ENCODE data around the gene CCNG1. TPM values are rescaled to one million over a fixed set of nuclear protein-coding genes. Genes with fewer than 3 reads are reported as not detected.

CCNG1 gene
- total RNA-seq, 1 experiment from 2014 or later = 196 TPM

GRCh38 chr5:163456029-163456589 is 18.7 kb downstream of the CCNG1 start:
- POLR2A ChIA-PET = interaction anchor here (1.2 to 11.4 kb wide), 6 partner anchors 7 to 53 kb away, joined by 7 to 392 read pairs (median 294); partner anchors contain the start of genes CCNG1 and MAT2B
- TF ChIP-seq CTCF (IDR thresholded peaks at IDR 0.05; ENCODE audit: unreplicated experiment) = no peak
- Mint-ChIP-seq H3K36me3 (ENCODE audit: insufficient read depth, unreplicated experiment) (peaks cover 79% of the 10 kb centered on the region), H3K27me3 (ENCODE audit: insufficient read depth, unreplicated experiment) (no peaks in the 10 kb centered on the region), H3K4me1 (ENCODE audit: insufficient read depth, unreplicated experiment) (peaks cover 35% of the 10 kb centered on the region), H3K27ac (ENCODE audit: low read depth, unreplicated experiment) (peak overlapping the region; percentile 52), H3K9me3 (ENCODE audit: unreplicated experiment) (no peaks in the 10 kb centered on the region), H3K4me3 (ENCODE audit: unreplicated experiment) (no peak overlapping the region)
- DNase-seq (ENCODE audit: unreplicated experiment) = no peak
- intact Hi-C loops (cut with micrococcal nuclease) = no loop called here
- BruUV-seq (replicated peaks) = no TSS peak
- CTCF ChIA-PET = interaction anchor here (0.8 to 7.3 kb wide), 2 partner anchors 17 to 28 kb away, joined by 4 to 69 read pairs; no protein-coding TSS in a partner anchor

- no peaks in the 10 kb centered on the region for H3K9me3 Mint-ChIP-seq (ENCODE audit: unreplicated experiment)
- DNase-seq (ENCODE audit: unreplicated experiment) = no peak
- ChIA-PET POLR2A (interaction anchor here (1.2 to 11.4 kb wide), 6 partner anchors 8 to 53 kb away, joined by 7 to 392 read pairs (median 294); partner anchors contain the start of genes CCNG1 and MAT2B), CTCF (interaction anchor here (0.7 to 7.3 kb wide), 2 partner anchors 17 to 47 kb away, joined by 3 to 69 read pairs; no protein-coding TSS in a partner anchor)
- H3K4me1 Mint-ChIP-seq (ENCODE audit: insufficient read depth, unreplicated experiment) = peaks cover 35% of the 10 kb centered on the region
- TF ChIP-seq CTCF (IDR thresholded peaks at IDR 0.05; ENCODE audit: unreplicated experiment) = no peak
- no peaks in the 10 kb centered on the region for H3K27me3 Mint-ChIP-seq (ENCODE audit: insufficient read depth, unreplicated experiment)
- no TSS peak for BruUV-seq (replicated peaks)
- intact Hi-C loops (cut with micrococcal nuclease) = no loop called here
- peak overlapping the region; percentile 52 for H3K27ac Mint-ChIP-seq (ENCODE audit: low read depth, unreplicated experiment)
- H3K36me3 Mint-ChIP-seq (ENCODE audit: insufficient read depth, unreplicated experiment) = peaks cover 72% of the 10 kb centered on the region
- H3K4me3 Mint-ChIP-seq (ENCODE audit: unreplicated experiment) = no peak overlapping the region
These were observed 19.4 kb downstream of the CCNG1 start for GRCh38 chr5:163456840-163457239.

- H3K36me3 Mint-ChIP-seq (ENCODE audit: insufficient read depth, unreplicated experiment) = peaks cover 60% of the 10 kb centered on the region
- TF ChIP-seq CTCF (IDR thresholded peaks at IDR 0.05; ENCODE audit: unreplicated experiment) = no peak
- peak overlapping the region; percentile 83 for H3K4me3 Mint-ChIP-seq (ENCODE audit: unreplicated experiment)
- H3K27me3 Mint-ChIP-seq (ENCODE audit: insufficient read depth, unreplicated experiment) = no peaks in the 10 kb centered on the region
- H3K4me1 Mint-ChIP-seq (ENCODE audit: insufficient read depth, unreplicated experiment) = peaks cover 48% of the 10 kb centered on the region
- BruUV-seq (replicated peaks) = no TSS peak
- DNase-seq (ENCODE audit: unreplicated experiment) = peak; percentile 38
- ChIA-PET POLR2A (interaction anchor here (0.7 to 11.4 kb wide), 13 partner anchors 10 to 1713 kb away, joined by 3 to 392 read pairs (median 9); partner anchors contain the start of genes CCNG1 and MAT2B), CTCF (interaction anchor here (0.7 to 7.3 kb wide), 9 partner anchors 10 to 1045 kb away, joined by 3 to 69 read pairs (median 13); partner anchors contain the start of gene CCNG1)
- H3K27ac Mint-ChIP-seq (ENCODE audit: low read depth, unreplicated experiment) = peak overlapping the region; percentile 99
- intact Hi-C loops (cut with micrococcal nuclease) = no loop called here
- H3K9me3 Mint-ChIP-seq (ENCODE audit: unreplicated experiment) = no peaks in the 10 kb centered on the region
These were observed 21.5 kb downstream of the CCNG1 start for GRCh38 chr5:163458778-163459385.

- intact Hi-C loops (cut with micrococcal nuclease) = no loop called here
- ChIA-PET CTCF (interaction anchor here (1.5 to 7.3 kb wide), 9 partner anchors 9 to 1044 kb away, joined by 3 to 69 read pairs (median 13); partner anchors contain the start of gene CCNG1), POLR2A (interaction anchor here (0.7 to 11.4 kb wide), 12 partner anchors 11 to 1714 kb away, joined by 3 to 392 read pairs (median 16); partner anchors contain the start of genes CCNG1 and MAT2B)
- Mint-ChIP-seq H3K27me3 (ENCODE audit: insufficient read depth, unreplicated experiment) (no peaks in the 10 kb centered on the region), H3K36me3 (ENCODE audit: insufficient read depth, unreplicated experiment) (peaks cover 55% of the 10 kb centered on the region), H3K27ac (ENCODE audit: low read depth, unreplicated experiment) (peak overlapping the region; percentile 99), H3K4me1 (ENCODE audit: insufficient read depth, unreplicated experiment) (peaks cover 48% of the 10 kb centered on the region), H3K9me3 (ENCODE audit: unreplicated experiment) (no peaks in the 10 kb centered on the region), H3K4me3 (ENCODE audit: unreplicated experiment) (peak overlapping the region; percentile 83)
- no peak for DNase-seq (ENCODE audit: unreplicated experiment)
- BruUV-seq (replicated peaks) = TSS peak; percentile 69
- no peak for TF ChIP-seq CTCF (IDR thresholded peaks at IDR 0.05; ENCODE audit: unreplicated experiment)
These were observed 22.0 kb downstream of the CCNG1 start for GRCh38 chr5:163459462-163459818.

Measured in MCF 10A (cell line).